GM10266 (cell line): ENCODE results near the gene ZNF853.

Experiments
- DNase-seq: peaks from one replicate; pipeline ENCODE4 v3.0.0; 2012; ENCODE audit errors: extremely low spot score
- TF ChIP-seq, protein P1 (sequence below): IDR thresholded peaks from 2 replicates; pipeline ENCODE4 v1.5.1; 2012; ENCODE audit warnings: mild to moderate bottlenecking, low read depth; ENCODE audit not compliant: control insufficient read depth, insufficient read depth; ENCODE audit errors: missing control alignments

ZNF853 gene

DNA sequence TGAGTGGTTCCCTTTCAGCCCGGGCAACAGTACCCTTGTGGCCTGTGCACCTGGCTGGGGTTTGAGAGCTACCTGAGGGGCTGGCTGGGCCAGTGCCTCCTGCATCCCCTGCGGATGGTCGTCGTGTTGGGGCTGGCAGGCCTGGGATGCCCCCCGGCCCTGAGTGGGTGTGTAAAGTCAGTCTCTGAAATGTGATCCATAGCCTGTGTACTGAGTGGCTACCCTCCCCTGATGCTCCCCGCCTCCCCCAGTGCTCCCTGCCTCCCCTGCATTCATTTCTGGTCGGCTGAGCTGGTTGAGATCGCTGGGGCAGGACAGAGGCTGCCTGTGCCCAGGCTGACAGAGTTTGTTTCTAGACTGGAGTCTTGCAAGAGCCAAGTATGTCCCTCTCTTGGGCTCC, 31.1 kb downstream of the ZNF853 start:
- TF ChIP-seq, protein P1, sequence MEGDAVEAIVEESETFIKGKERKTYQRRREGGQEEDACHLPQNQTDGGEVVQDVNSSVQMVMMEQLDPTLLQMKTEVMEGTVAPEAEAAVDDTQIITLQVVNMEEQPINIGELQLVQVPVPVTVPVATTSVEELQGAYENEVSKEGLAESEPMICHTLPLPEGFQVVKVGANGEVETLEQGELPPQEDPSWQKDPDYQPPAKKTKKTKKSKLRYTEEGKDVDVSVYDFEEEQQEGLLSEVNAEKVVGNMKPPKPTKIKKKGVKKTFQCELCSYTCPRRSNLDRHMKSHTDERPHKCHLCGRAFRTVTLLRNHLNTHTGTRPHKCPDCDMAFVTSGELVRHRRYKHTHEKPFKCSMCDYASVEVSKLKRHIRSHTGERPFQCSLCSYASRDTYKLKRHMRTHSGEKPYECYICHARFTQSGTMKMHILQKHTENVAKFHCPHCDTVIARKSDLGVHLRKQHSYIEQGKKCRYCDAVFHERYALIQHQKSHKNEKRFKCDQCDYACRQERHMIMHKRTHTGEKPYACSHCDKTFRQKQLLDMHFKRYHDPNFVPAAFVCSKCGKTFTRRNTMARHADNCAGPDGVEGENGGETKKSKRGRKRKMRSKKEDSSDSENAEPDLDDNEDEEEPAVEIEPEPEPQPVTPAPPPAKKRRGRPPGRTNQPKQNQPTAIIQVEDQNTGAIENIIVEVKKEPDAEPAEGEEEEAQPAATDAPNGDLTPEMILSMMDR: no peak
- DNase-seq: no peak

DNA sequence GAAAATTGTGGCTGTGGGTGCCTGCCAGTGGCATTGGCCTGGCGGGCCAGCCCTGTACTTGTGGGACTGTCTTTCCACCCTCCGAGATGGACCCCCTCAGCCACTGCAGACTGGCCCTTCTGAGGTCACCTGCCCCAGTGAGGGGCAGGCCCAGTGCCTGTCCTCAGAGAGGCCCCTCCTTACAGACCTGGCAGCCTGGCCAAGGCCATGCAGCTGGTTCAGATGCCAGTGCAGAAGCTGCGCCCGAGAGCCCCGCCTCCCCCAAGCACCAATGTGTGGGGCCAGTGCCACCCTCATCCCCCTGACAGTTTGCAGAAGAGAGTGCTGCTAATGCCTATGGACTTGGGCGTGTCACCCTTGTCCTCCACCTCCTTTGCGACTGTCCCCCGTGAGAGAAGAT, 31.7 kb downstream of the ZNF853 start:
- TF ChIP-seq, protein P1: no peak
- DNase-seq: no peak

DNA sequence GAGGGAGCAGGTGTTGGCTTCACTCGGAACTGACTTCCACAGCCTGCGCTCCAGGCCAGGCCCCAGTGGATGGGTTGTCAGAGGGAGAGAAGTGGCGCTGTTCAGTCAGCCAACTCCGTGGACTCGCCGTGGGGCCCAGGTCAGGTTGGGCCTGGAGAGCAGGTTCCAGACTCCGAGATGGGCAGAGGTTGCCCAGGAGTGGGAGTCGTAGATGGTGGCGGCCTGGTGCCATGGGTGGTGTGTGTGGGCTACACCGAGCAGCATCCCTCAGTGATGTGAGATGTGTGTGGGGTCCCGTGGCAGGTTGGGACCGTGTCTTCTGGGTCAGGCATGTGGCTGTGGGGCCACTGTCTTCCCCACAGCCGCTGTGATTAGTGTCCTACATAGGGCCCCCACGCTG, 32.1 kb downstream of the ZNF853 start:
- TF ChIP-seq, protein P1: no peak
- DNase-seq: no peak

DNA sequence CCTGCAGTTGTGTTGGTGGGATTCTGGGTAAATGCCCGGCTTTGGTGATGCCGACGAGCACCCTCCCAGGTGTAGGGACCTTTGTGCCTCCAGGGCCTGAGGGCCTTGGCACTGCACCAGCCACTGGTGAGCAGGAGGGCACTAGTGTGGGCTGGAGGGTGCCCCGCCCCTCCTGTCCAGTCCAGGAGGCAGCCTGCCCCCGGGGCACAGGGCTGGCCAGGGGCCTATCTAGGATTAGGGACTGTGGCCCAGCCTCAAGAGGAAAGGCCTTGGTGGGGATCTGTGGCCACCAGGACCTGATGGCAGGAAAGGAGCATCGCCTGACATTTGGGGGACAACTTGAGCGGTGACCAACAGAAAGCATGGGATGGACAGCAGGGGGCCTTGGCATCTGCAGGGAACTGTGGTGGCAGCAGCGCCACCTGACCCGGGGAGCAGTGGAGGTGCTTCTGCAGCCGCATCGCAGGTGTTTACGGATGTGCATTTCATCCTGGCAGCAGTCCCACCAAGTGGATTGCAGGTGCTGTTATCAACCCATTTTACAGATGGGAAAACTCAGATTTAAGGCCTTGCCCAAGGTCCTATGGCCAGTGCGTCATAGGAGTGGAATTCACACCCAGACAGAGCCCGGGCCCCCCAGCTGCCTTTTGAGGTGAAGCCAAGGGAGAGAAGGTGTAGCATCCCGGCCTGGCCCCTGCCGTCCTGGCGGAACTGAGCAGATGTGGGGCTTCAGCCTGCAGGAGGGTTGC, 32.8 kb downstream of the ZNF853 start:
- TF ChIP-seq, protein P1: no peak
- DNase-seq: no peak

DNA sequence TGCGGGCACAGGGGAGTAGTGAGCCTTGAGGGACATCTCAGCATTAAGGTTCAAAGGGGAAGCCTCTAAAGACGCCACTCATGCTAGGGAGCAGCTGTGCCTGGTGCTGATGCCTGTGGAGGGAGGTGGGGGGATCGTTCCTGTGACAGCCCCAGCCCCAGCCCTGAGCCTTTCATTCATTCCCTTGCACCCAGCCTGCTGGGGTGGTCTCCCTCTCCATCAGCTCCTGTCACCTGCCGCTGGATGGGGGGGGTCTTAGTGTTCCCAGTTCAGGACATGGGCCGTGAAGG, 33.4 kb downstream of the ZNF853 start:
- no peak for DNase-seq
- TF ChIP-seq, protein P1: no peak

DNA sequence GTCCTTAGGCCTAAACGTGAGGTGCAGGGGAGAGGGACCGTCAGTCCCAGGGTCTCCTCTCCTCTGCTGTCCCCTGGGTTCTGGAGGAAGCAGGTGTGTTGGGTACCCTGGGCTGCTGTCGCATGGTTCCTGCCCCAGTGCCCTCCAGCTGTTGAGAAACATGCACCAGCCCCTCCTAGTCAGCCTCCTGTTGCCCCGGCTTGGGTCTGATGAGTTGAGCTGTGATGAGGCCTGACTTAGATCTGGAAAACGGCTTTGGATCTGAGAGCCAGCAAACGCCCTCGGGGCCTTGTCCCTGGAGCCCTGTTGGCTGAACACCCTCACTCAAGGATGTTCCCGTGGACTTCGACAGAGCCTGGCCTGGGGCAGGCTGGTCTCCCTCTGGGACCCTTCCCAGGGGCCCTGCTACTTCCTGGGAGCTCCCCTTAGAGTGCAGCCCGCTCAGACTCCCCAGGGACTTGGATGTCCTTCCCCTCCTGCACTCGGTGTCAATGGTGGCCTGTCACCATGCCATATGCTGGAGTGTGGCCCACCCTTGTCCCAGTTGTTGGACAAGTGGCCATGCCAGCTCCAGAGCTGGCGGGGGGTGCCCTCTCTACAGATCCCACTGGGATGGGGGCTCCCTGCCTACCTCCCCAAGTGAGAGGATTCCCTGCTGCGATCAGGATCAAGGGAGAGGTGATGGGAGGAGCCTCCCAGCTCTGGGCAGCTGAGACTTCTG, 34.0 kb downstream of the ZNF853 start:
- TF ChIP-seq, protein P1: no peak

DNA sequence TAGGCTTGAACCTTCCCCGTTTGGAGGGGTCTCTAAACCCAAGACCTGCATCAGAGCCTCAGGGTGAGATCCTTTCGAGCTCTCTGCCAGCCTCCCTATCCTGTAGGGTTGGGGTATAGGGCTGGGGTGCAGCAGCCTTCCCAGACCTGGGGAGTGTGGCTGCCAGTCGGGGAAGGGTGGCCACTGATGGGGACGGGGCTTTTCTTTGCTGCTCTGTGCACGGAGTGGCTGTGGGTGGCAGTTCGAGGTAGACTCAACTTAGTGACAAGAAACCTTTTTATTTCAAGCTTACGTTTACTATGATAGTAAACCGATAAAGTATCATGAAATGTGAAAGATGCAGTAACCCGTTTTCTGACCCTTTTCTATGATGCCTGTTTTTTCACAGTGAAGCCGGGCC, 34.7 kb downstream of the ZNF853 start:
- DNase-seq: no peak
- TF ChIP-seq, protein P1: no peak

More for the DNA sequence above, 34.0 kb downstream of the ZNF853 start:
- no peak for DNase-seq
